Measurements from ENCODE around the gene TRIM40. TPM values are rescaled to one million over a fixed set of nuclear protein-coding genes. Genes with fewer than 3 reads are reported as not detected.
A peak's percentile ranks its signal among the peaks of the same experiment; 100 is the strongest.

The TRIM40 gene
- total and polyA plus RNA-seq, 2 of the 13 experiments (the other 11 are each of a cell fraction or from before 2014, with no cell fraction given): 0.58 TPM; not detected in 1

DNA sequence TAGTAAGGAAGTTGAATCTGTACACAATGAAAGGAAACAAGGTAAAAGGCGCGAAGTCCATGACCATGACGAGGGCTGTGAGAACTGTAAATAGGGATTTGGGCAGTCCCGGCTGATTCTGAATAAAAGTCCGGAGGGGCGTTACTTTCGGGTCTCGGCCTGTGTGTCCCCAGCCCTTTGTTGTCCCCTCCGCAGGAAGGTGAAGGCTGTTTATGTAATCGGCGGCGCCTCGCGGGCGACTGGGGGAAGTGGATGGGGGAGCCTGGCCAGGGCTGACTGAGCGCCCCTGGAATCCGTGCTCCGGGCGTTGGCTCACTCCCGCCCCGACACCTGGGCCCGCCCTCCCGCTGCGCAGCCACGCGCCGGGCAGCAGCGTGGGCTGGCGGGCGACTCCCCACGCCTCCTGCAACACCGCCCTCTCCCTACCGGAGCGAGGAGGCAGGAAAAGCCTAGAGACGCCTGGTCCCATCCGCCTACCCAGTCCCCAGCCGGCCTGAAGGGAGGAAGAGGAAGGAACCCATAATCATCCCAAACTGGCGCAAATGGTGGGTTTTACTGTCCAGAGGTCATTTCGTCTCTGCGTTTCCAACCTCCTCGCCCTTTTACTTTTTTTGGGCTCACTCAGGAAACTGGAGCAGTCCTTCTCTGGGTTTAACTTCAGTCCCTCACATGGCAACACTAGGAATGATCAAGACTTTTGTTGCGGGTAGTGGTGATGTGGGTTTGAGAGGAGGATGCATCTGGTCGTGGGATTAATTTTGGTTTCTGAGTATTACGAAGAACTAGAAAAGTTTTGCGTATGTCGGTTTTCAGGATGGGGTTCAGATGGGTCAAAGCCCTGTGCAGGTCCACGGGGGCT is 35.1 kb upstream of the TRIM40 start (continued):
- TF ChIP-seq AHDC1 (CRISPR knock-in tag; IDR thresholded peaks at IDR 0.05; ENCODE audit: borderline replicate concordance) (no peak), ETV5 (CRISPR knock-in tag; IDR thresholded peaks at IDR 0.05; ENCODE audit: borderline replicate concordance) (peak; percentile 79; the same call in 1 of the 2 replicates), THYN1 (CRISPR knock-in tag; IDR thresholded peaks at IDR 0.05; ENCODE audit: borderline replicate concordance, low read depth) (no peak), PCBP1 (IDR thresholded peaks at IDR 0.05; ENCODE audit: borderline replicate concordance, low read depth, low read length) (no peak), TEAD2 (CRISPR knock-in tag; IDR thresholded peaks at IDR 0.05) (no peak), ZNF234 (CRISPR knock-in tag; conservative IDR thresholded peaks at IDR 0.05) (no peak), PRPF4 (IDR thresholded peaks at IDR 0.05; ENCODE audit: low read depth, low read length, poor library complexity, severe bottlenecking) (no peak), ZNF24 (IDR thresholded peaks at IDR 0.05) (no peak), ZNF615 (CRISPR knock-in tag; IDR thresholded peaks at IDR 0.05; ENCODE audit: borderline replicate concordance) (peak; percentile 59; the same call in 1 of the 2 replicates), CCAR2 (optimal IDR thresholded peaks at IDR 0.05; ENCODE audit: low read depth, low read length) (no peak), IRF1 (CRISPR knock-in tag; IDR thresholded peaks at IDR 0.05; ENCODE audit: low read depth) (no peak; the same call in 1 of the 2 replicates), HNRNPLL (IDR thresholded peaks at IDR 0.05; ENCODE audit: low read depth, low read length, poor library complexity, severe bottlenecking) (peak; percentile 77), SNAI1 (CRISPR knock-in tag; IDR thresholded peaks at IDR 0.05; ENCODE audit: borderline replicate concordance) (no peak), KLF12 (CRISPR knock-in tag; IDR thresholded peaks at IDR 0.05; ENCODE audit: borderline replicate concordance) (peak; percentile 31; the same call in 1 of the 2 replicates), ZIK1 (CRISPR knock-in tag; IDR thresholded peaks at IDR 0.05; ENCODE audit: borderline replicate concordance, low read depth) (no peak; the same call in 1 of the 2 replicates), ZBTB21 (CRISPR knock-in tag; IDR thresholded peaks at IDR 0.05) (no peak)
- TF ChIP-seq, protein P1, sequence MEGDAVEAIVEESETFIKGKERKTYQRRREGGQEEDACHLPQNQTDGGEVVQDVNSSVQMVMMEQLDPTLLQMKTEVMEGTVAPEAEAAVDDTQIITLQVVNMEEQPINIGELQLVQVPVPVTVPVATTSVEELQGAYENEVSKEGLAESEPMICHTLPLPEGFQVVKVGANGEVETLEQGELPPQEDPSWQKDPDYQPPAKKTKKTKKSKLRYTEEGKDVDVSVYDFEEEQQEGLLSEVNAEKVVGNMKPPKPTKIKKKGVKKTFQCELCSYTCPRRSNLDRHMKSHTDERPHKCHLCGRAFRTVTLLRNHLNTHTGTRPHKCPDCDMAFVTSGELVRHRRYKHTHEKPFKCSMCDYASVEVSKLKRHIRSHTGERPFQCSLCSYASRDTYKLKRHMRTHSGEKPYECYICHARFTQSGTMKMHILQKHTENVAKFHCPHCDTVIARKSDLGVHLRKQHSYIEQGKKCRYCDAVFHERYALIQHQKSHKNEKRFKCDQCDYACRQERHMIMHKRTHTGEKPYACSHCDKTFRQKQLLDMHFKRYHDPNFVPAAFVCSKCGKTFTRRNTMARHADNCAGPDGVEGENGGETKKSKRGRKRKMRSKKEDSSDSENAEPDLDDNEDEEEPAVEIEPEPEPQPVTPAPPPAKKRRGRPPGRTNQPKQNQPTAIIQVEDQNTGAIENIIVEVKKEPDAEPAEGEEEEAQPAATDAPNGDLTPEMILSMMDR (CRISPR knock-in tag; IDR thresholded peaks at IDR 0.05): peak; percentile 51; the same call in 1 of the 2 replicates
- TF ChIP-seq, protein P2, sequence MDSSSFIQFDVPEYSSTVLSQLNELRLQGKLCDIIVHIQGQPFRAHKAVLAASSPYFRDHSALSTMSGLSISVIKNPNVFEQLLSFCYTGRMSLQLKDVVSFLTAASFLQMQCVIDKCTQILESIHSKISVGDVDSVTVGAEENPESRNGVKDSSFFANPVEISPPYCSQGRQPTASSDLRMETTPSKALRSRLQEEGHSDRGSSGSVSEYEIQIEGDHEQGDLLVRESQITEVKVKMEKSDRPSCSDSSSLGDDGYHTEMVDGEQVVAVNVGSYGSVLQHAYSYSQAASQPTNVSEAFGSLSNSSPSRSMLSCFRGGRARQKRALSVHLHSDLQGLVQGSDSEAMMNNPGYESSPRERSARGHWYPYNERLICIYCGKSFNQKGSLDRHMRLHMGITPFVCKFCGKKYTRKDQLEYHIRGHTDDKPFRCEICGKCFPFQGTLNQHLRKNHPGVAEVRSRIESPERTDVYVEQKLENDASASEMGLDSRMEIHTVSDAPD (CRISPR knock-in tag; IDR thresholded peaks at IDR 0.05): no peak

Measured in HepG2 (cell line).